Brain microvascular endothelial cell (primary cell): Measurements from ENCODE around the gene CTH.
"Not testable (repeated sequence)": the region's sequence is repeated elsewhere in the genome, so short reads cannot be mapped to it uniquely, and the experiment has no call there.

Experiments used
- DNase-seq: peaks from one replicate; pipeline ENCODE4 v3.0.0-alpha.2; 2020
- H3K27ac ChIP-seq: fragments of 250-450 bp; sonication (Bioruptor Pico); 2 replicates; pipeline ENCODE4 v1.5.1; 2020; ENCODE audit warnings: mild to moderate bottlenecking, moderate library complexity
- H3K27me3 ChIP-seq: fragments of 250-450 bp; sonication (Bioruptor Pico); replicated peaks from 2 replicates; pipeline ENCODE4 v1.5.1; 2020; ENCODE audit warnings: mild to moderate bottlenecking
- H3K36me3 ChIP-seq: fragments of 250-450 bp; sonication (Bioruptor Pico); replicated peaks from 2 replicates; pipeline ENCODE4 v1.5.1; 2020; ENCODE audit warnings: mild to moderate bottlenecking
- H3K4me3 ChIP-seq: 2 replicates; pipeline ENCODE4 v1.5.1; 2011; ENCODE audit warnings: low read depth, mild to moderate bottlenecking, control low read depth, low read length, moderate library complexity
- in situ Hi-C: cut with HindIII; loops from 2 replicates; pipeline ENCODE4 v1.10.0; 2017; ENCODE audit warnings: low sequenced_read_pairs, low pct_ligation_motif_present
- TF ChIP-seq, protein P1 (sequence below): IDR thresholded peaks from 2 replicates; pipeline ENCODE4 v1.5.1; 2011; ENCODE audit warnings: low read depth, mild to moderate bottlenecking, moderate library complexity, low read length, control low read depth, inconsistent platforms; ENCODE audit errors: missing control alignments

The CTH gene

DNA sequence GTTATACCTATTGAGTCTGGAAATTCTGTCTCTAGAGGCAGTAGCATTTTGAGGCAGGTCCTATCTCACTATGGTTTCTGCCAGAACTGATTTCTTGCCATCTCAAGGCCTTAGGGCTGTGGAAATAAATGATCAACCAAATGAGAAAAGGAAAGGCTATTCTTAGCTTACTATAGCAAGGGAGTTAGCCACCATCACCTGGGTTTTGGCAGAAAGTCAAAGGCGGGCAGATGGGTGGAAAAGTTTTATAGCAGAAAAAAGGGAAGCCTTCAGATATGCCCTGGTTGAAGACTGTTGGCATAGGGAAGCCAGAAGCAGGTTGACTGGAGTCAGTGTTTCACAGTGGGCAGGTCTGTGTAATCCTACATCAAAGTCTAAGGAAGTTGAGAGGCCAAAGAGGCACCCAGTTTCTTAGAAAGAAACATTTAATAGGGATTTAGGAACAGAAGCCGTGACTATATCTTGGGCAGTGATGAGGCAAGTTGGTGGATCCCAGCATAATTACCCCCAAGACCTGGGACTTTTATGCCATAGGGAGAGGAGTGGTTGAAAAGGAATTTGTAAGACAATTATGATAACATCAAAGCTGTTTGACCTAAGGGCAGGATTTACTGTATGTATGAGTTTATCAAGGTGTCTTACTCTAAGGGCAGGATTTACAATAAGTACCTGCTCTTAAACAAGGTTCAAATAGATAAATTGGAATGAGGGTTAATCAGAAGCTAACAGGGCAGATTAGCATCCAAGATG is 29.7 kb downstream of the CTH start:
- DNase-seq: no peak
- TF ChIP-seq, protein P1, sequence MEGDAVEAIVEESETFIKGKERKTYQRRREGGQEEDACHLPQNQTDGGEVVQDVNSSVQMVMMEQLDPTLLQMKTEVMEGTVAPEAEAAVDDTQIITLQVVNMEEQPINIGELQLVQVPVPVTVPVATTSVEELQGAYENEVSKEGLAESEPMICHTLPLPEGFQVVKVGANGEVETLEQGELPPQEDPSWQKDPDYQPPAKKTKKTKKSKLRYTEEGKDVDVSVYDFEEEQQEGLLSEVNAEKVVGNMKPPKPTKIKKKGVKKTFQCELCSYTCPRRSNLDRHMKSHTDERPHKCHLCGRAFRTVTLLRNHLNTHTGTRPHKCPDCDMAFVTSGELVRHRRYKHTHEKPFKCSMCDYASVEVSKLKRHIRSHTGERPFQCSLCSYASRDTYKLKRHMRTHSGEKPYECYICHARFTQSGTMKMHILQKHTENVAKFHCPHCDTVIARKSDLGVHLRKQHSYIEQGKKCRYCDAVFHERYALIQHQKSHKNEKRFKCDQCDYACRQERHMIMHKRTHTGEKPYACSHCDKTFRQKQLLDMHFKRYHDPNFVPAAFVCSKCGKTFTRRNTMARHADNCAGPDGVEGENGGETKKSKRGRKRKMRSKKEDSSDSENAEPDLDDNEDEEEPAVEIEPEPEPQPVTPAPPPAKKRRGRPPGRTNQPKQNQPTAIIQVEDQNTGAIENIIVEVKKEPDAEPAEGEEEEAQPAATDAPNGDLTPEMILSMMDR: no peak
- Histone ChIP-seq H3K36me3 (no peaks in the 10 kb centered on the region), H3K27ac (no peak overlapping the region), H3K4me3 (no peak overlapping the region), H3K27me3 (no peaks in the 10 kb centered on the region)
- in situ Hi-C loops: no loop called here

DNA sequence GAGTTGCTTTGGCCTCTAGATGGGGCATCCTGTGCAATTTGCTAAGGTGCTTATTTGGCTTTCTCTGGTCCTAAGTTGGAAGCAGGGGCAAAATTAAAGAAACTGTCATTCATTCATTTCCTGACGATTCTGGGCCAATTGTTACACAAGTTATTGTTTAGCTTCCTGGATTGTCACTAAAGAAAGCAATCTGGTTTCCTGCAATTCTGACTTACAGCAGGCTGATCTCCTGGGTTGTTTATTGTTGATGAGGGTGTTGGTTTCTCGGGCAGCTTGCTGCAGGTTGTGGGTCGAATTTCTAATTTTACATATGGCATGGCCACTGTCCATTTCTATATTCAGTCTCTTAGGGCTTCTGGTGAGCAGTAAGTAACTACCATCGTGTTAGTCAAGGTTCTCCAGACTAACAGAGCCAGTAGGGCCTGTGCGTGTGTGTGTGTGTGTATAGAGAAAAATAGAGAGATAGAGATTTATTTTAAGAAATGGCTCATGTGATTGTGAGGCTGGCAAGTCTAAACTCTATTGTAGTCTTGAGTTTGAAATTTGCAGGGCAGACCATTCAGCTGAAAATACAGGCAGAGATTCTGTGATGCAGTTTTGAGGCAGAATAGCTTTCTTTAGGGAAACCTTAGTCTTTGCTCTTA is 30.4 kb downstream of the CTH start:
- no peak for DNase-seq
- no peaks in the 10 kb centered on the region for H3K36me3 ChIP-seq
- no peak overlapping the region for H3K27ac ChIP-seq
- H3K4me3 ChIP-seq: no peak overlapping the region
- no peaks in the 10 kb centered on the region for H3K27me3 ChIP-seq
- in situ Hi-C loops: no loop called here
- TF ChIP-seq, protein P1: no peak

DNA sequence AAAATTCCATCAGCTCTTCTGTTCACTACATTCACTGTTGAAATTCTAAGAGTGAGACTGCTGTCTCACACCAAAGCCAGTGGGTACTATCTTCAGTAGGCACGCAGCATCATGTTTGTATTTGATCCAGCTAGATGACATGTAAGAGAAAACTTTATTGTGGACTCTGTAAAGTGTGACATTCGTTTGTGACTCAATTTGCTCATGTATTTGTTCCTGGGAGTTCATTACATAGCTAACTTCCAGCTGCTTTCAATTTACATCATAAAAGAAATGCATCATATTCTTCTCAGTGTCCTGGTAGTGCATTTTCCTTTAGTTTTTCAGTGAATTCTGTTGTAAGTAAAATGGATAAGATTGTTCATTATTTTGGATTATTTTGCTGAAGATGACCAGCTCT is 31.4 kb downstream of the CTH start:
- Histone ChIP-seq H3K27ac (no peak overlapping the region), H3K36me3 (no peaks in the 10 kb centered on the region), H3K4me3 (no peak overlapping the region), H3K27me3 (no peaks in the 10 kb centered on the region)
- TF ChIP-seq, protein P1: no peak
- DNase-seq: no peak
- in situ Hi-C loops: no loop called here

DNA sequence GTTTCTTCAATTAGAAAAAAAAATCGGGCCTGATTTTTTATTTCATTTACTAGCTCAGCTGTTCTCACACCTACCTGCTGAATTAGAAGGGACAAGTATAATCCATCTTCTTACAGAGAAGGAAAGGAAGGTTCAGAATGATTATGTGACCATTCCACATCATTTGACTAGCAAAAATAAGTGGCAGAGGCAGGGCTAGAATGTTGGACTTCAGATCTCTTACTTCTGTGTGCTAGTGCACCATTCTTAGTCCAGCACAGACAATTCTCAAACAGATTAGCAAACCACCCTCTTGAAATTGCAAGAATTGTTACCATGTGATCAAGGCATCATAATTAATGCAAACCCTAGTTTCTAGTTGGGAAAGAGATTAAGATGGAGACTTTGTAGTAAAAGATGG is 32.7 kb downstream of the CTH start:
- Histone ChIP-seq H3K27me3 (no peaks in the 10 kb centered on the region), H3K36me3 (no peaks in the 10 kb centered on the region), H3K4me3 (no peak overlapping the region), H3K27ac (no peak overlapping the region)
- TF ChIP-seq, protein P1: no peak
- no peak for DNase-seq
- in situ Hi-C loops: no loop called here

DNA sequence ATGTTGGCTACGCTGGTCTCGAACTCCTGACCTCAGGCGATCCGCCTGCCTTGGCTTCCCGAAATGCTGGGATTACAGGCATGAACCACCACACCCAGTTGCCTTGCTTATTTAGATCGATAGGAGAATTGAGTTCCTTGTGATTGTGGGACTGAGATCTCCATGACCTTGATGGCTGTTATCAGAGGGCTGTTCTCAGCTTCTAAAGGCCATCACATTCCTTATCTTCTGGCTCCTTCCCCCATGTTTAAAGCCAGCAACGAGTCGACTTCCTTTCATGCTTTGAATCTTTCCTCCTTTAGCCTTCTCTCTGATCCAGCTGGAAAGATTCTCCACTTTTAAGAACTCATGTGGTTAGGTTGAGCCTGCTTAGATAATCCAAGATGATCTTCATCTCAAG is 38.0 kb downstream of the CTH start:
- TF ChIP-seq, protein P1: no peak
- in situ Hi-C loops: no loop called here
- Histone ChIP-seq H3K27ac (no peak overlapping the region), H3K36me3 (no peaks in the 10 kb centered on the region), H3K27me3 (no peaks in the 10 kb centered on the region), H3K4me3 (no peak overlapping the region)
- no peak for DNase-seq

DNA sequence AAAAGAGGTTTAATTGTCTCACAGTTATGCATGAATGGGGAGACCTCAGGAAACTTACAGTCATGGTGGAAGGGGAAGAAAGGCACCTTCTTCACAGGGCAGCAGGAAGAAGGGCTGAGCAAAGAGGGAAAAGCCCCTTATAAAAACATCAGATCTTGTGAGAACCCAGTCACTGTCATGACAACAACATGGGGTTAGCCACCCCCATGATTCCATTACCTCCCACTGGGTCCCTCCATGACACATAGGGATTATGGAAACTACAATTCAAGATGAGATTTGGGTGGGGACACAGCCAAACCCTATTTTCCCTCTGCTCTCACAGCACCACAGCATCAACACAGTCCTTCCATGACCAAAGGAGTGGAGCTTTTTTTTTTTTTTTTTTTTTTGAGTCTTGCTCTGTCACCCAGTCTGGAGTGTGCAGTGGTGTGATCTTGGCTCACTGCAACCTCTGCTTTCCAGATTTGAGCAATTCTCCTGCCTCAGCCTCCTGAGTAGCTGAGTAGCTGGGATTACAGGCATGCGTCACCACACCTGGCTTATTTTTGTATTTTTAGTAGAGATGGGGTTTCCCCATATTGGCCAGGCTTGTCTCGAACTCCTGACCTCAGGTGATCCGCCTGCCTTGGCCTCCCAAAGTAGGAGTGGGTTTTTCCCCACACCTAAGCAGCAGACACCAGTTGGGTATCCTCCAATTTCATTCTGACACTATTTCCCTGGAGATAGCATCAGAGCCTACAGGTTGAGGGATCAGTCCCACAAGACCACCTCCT is 41.3 kb downstream of the CTH start:
- DNase-seq, in situ Hi-C loops, H3K27ac ChIP-seq, H3K4me3 ChIP-seq, H3K27me3 ChIP-seq, H3K36me3 ChIP-seq: not testable (repeated sequence)
